GM06990 (cell line): ENCODE measurements around the gene GRIN2D.
A peak's percentile ranks its signal among the peaks of the same experiment; 100 is the strongest.

Source experiments
- DNase-seq: peaks from one replicate; pipeline ENCODE4 v3.0.0-alpha.2; 2011; ENCODE audit not compliant: insufficient read length; ENCODE audit errors: extremely low read depth
- H3K27me3 ChIP-seq: replicated peaks from 2 replicates; pipeline ENCODE4 v1.6.0; 2011; ENCODE audit warnings: low read length; ENCODE audit not compliant: control insufficient read depth, insufficient read depth
- H3K36me3 ChIP-seq: 2 replicates; pipeline ENCODE4 v1.5.1; 2011; ENCODE audit warnings: low read length; ENCODE audit not compliant: control insufficient read depth, insufficient read depth
- H3K4me3 ChIP-seq: replicated peaks from 2 replicates; pipeline ENCODE4 v1.5.1; 2011; ENCODE audit warnings: low read depth, mild to moderate bottlenecking, control low read depth, low read length
- CTCF ChIP-seq: IDR thresholded peaks from 2 replicates; pipeline ENCODE4 v1.5.1; 2011; ENCODE audit warnings: low read length, control low read depth, mild to moderate bottlenecking, inconsistent platforms; ENCODE audit not compliant: insufficient read depth, poor library complexity, severe bottlenecking

GRIN2D gene

GRCh38 chr19:48401287-48401686 is 7.8 kb downstream of the GRIN2D start:
- TF ChIP-seq CTCF: no peak
- no peak overlapping the region for H3K4me3 ChIP-seq
- DNase-seq: no peak
- no peaks in the 10 kb centered on the region; the same call in 1 of the 2 replicates for H3K27me3 ChIP-seq
- no peaks in the 10 kb centered on the region for H3K36me3 ChIP-seq

GRCh38 chr19:48403606-48404005 is 10.1 kb downstream of the GRIN2D start:
- no peak for TF ChIP-seq CTCF
- H3K36me3 ChIP-seq: no peaks in the 10 kb centered on the region
- no peak for DNase-seq
- H3K4me3 ChIP-seq: no peak overlapping the region
- H3K27me3 ChIP-seq: no peaks in the 10 kb centered on the region

GRCh38 chr19:48405010-48405659 is 11.7 kb downstream of the GRIN2D start:
- no peaks in the 10 kb centered on the region for H3K27me3 ChIP-seq
- H3K36me3 ChIP-seq: no peaks in the 10 kb centered on the region
- no peak for DNase-seq
- TF ChIP-seq CTCF: no peak
- H3K4me3 ChIP-seq: no peak overlapping the region

- no peaks in the 10 kb centered on the region for H3K36me3 ChIP-seq
- no peak for TF ChIP-seq CTCF
- H3K4me3 ChIP-seq: no peak overlapping the region
- no peaks in the 10 kb centered on the region for H3K27me3 ChIP-seq
- DNase-seq: no peak
Measured at GRCh38 chr19:48405850-48406249, 12.4 kb downstream of the GRIN2D start.

GRCh38 chr19:48413879-48414587 is 20.6 kb downstream of the GRIN2D start:
- H3K27me3 ChIP-seq: no peaks in the 10 kb centered on the region
- no peak overlapping the region for H3K4me3 ChIP-seq
- no peak for DNase-seq
- TF ChIP-seq CTCF: no peak
- no peaks in the 10 kb centered on the region for H3K36me3 ChIP-seq

GRCh38 chr19:48415395-48415794 is 21.9 kb downstream of the GRIN2D start:
- TF ChIP-seq CTCF: no peak
- no peaks in the 10 kb centered on the region for H3K27me3 ChIP-seq
- DNase-seq: peak; percentile 72
- no peak overlapping the region for H3K4me3 ChIP-seq
- H3K36me3 ChIP-seq: no peaks in the 10 kb centered on the region
